GM23248 (cell line): ENCODE measurements around the gene ATP7B. TPM values are rescaled to one million over a fixed set of nuclear protein-coding genes. Genes with fewer than 3 reads are reported as not detected.

Experiments
- DNase-seq: peaks from one replicate; pipeline ENCODE4 v3.0.0-alpha.2; 2015
- H2AFZ ChIP-seq: fragments of 200-600 bp; sonication (generic); 2 replicates; pipeline ENCODE4 v1.6.1; 2016; ENCODE audit warnings: antibody characterized with exemption
- H3F3A ChIP-seq: fragments of 200-600 bp; sonication (generic); 2 replicates; pipeline ENCODE4 v1.6.1; 2016; ENCODE audit warnings: mild to moderate bottlenecking, antibody characterized with exemption, mixed run types; ENCODE audit not compliant: insufficient read depth
- H3K27ac ChIP-seq: fragments of 200-600 bp; sonication (generic); 2 replicates; pipeline ENCODE4 v1.5.1; 2016; ENCODE audit warnings: mild to moderate bottlenecking
- H3K27me3 ChIP-seq: fragments of 200-600 bp; sonication (generic); replicated peaks from 2 replicates; pipeline ENCODE4 v1.6.1; 2016; ENCODE audit warnings: mild to moderate bottlenecking; ENCODE audit not compliant: insufficient read depth
- H3K36me3 ChIP-seq: fragments of 200-600 bp; sonication (generic); 2 replicates; pipeline ENCODE4 v1.6.1; 2016; ENCODE audit warnings: low read depth, mild to moderate bottlenecking
- H3K4me1 ChIP-seq: fragments of 200-600 bp; sonication (generic); 2 replicates; pipeline ENCODE4 v1.6.1; 2016; ENCODE audit warnings: mild to moderate bottlenecking; ENCODE audit not compliant: insufficient read depth
- H3K4me2 ChIP-seq: fragments of 200-600 bp; sonication (generic); one replicate; pipeline ENCODE4 v1.6.1; 2016; ENCODE audit warnings: mild to moderate bottlenecking; ENCODE audit not compliant: unreplicated experiment
- H3K4me3 ChIP-seq: fragments of 200-600 bp; sonication (generic); 2 replicates; pipeline ENCODE4 v1.5.1; 2016; ENCODE audit warnings: mild to moderate bottlenecking
- H3K79me2 ChIP-seq: fragments of 200-600 bp; sonication (generic); 2 replicates; pipeline ENCODE4 v1.6.1; 2016; ENCODE audit warnings: mild to moderate bottlenecking; ENCODE audit not compliant: insufficient read depth
- H3K9ac ChIP-seq: fragments of 200-600 bp; sonication (generic); 2 replicates; pipeline ENCODE4 v1.6.1; 2016; ENCODE audit warnings: mild to moderate bottlenecking
- H3K9me2 ChIP-seq: fragments of 200-600 bp; sonication (generic); 2 replicates; pipeline ENCODE4 v1.6.1; 2016; ENCODE audit warnings: mixed run types, mild to moderate bottlenecking, moderate library complexity; ENCODE audit not compliant: insufficient read depth
- H3K9me3 ChIP-seq: fragments of 200-600 bp; sonication (generic); one replicate; pipeline ENCODE4 v1.6.1; 2017; ENCODE audit warnings: low read depth
- H4K20me1 ChIP-seq: fragments of 200-600 bp; sonication (generic); 2 replicates; pipeline ENCODE4 v1.6.0; 2016; ENCODE audit not compliant: insufficient read depth
- EZH2 ChIP-seq: fragments of 200-600 bp; sonication (generic); IDR thresholded peaks from 2 replicates; pipeline ENCODE4 v1.6.1; 2018; ENCODE audit warnings: antibody characterized with exemption, mild to moderate bottlenecking; ENCODE audit not compliant: insufficient read depth, poor library complexity, severe bottlenecking
- EZH2phosphoT487 ChIP-seq: fragments of 200-600 bp; sonication (generic); IDR thresholded peaks from 2 replicates; pipeline ENCODE4 v1.6.1; 2018; ENCODE audit warnings: antibody characterized with exemption, moderate library complexity, mild to moderate bottlenecking, low read depth; ENCODE audit not compliant: insufficient read depth
- WGBS, 2 experiments: methylation state at CpG; one replicate each; pipeline ENCODE4 v1.1.6; 2015 to 2017; ENCODE audit warnings: low lambda C conversion rate in 2 of 2, low coverage in 1 of 2; ENCODE audit errors: missing lambda C conversion rate in 2 of 2; 5-methylcytosine and 5-hydroxymethylcytosine counted together
- in situ Hi-C: fragments of 300-500 bp; cut with MboI; formaldehyde crosslinking; loops from 2 replicates; pipeline ENCODE4 v1.15.0; 2020
- polyA plus RNA-seq: library from polyadenylated mRNA; unstranded; fragments of >200 nt; fragmentation: Nextera tagmentation; extraction: Ambion mirVana; gene quantifications from 2 replicates; pipeline ENCODE4 v1.2.1, GENCODE V29; 2016
- total RNA-seq: library from RNA; depleted of rRNA; stranded (reverse); fragments of >200 nt; shearing (Covaris generic); gene quantifications from 2 replicates; pipeline ENCODE4 v1.2.3, GENCODE V29; 2014

Gene ATP7B
- total and polyA plus RNA-seq, 2 experiments from 2014 or later, result 0.10 to 0.32 TPM

DNA sequence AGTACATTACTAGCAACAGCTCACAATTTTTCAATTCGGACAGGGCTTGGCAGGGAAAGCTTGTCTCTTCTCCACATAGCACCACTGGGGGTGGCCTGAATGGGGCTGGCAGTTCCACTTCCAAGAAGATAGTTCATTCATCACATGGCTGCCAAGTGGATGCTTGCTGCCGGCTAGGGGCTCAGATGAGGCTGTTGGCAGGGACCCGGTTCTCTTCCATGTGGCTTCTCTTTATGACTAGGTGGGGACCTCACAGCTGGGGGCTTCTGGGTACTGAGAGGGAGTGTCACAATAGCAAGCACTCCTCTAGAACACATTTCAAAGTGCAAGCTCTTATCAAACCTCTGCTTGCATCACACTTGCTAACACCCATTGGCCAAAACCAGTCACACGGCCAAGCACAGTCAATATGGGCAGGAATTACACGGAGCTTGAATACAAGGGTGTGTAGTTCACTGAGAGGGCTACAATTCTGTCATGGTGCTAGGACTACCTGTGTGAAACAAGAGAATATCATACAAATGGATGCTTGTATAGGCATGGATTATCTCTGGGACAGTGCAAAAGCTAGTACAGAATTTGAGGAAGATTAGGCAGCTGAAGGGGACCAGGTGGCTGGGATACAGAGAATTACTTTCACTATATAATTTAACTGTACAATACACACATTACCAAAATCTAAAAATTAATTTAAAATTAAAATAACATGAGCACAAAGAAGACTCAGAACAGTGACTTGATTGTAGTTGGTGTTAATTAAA is 32.3 kb downstream of the ATP7B start:
- H3K27ac ChIP-seq, result no peak overlapping the region
- DNase-seq, result no peak
- no peaks in the 10 kb centered on the region for H3K36me3 ChIP-seq
- no peak overlapping the region for H3K4me3 ChIP-seq
- no peaks in the 10 kb centered on the region for H3K9me3 ChIP-seq
- no peaks in the 10 kb centered on the region for H3K4me1 ChIP-seq
- H2AFZ ChIP-seq, result no peak overlapping the region
- no peaks in the 10 kb centered on the region for H3F3A ChIP-seq
- H3K27me3 ChIP-seq, result no peaks in the 10 kb centered on the region
- H4K20me1 ChIP-seq, result no peaks in the 10 kb centered on the region
- no peak overlapping the region for H3K9ac ChIP-seq
- in situ Hi-C loops, result no loop called here
- no peak overlapping the region for H3K4me2 ChIP-seq
- no peaks in the 10 kb centered on the region for H3K9me2 ChIP-seq
- 11 to 12% methylated on average over 5 of the region's 5 CpGs for WGBS, 2 experiments
- TF ChIP-seq EZH2, result no peak
- no peak for TF ChIP-seq EZH2phosphoT487
- H3K79me2 ChIP-seq, result no peaks in the 10 kb centered on the region

DNA sequence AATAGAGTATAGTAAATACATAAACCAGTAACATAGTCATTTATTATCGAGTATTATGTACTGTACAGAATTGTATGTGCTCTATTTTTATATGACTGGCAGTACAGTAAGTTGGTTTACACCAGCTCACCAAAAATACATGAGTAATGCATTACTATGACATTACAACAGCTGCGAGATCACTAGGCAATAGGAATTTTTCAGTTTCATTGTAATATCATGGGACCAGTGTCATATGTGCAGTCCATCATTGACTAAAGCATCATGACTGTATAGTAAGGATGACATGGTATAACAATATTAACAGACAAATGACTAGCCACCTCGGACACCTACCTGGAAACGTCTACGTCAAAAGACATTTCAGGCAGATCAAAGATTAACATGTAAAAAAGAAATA is 33.6 kb downstream of the ATP7B start:
- Histone ChIP-seq H3K9ac (no peak overlapping the region), H3F3A (no peaks in the 10 kb centered on the region), H3K4me1 (no peaks in the 10 kb centered on the region), H4K20me1 (no peaks in the 10 kb centered on the region), H3K4me3 (no peak overlapping the region), H3K9me2 (no peaks in the 10 kb centered on the region), H3K27me3 (no peaks in the 10 kb centered on the region), H3K79me2 (no peaks in the 10 kb centered on the region), H2AFZ (no peak overlapping the region), H3K9me3 (no peaks in the 10 kb centered on the region), H3K36me3 (no peaks in the 10 kb centered on the region), H3K4me2 (no peak overlapping the region), H3K27ac (no peak overlapping the region)
- TF ChIP-seq EZH2, result no peak
- TF ChIP-seq EZH2phosphoT487, result no peak
- in situ Hi-C loops, result no loop called here
- DNase-seq, result no peak
- 60 to 64% methylated on average over 5 of the region's 5 CpGs for WGBS, 2 experiments

DNA sequence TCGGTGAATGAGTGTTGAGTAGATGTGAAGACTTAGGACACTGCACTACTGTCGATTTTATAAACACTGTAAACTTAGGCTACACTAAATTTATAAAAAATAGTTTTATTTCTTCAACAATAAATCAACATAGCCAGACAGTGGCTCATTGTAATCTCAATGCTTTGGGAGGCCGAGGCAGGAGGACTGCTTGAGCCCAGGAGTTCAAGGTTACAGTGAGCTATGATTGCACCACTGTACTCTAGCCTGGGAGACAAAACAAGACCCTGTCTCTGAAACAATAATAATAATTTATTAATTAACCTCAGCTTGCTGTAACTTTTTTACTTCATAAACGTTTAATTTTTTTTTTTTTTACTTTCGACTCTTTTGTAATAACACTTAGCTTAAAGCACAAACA is 34.4 kb downstream of the ATP7B start:
- 66 to 69% methylated on average over 5 of the region's 5 CpGs for WGBS, 2 experiments
- H3K4me2 ChIP-seq, result no peak overlapping the region
- H3F3A ChIP-seq, result no peaks in the 10 kb centered on the region
- no peak overlapping the region for H3K4me3 ChIP-seq
- no peaks in the 10 kb centered on the region for H3K9me3 ChIP-seq
- DNase-seq, result no peak
- no peaks in the 10 kb centered on the region for H3K9me2 ChIP-seq
- no peaks in the 10 kb centered on the region for H3K4me1 ChIP-seq
- no peak for TF ChIP-seq EZH2
- TF ChIP-seq EZH2phosphoT487, result no peak
- H3K36me3 ChIP-seq, result no peaks in the 10 kb centered on the region
- H3K79me2 ChIP-seq, result no peaks in the 10 kb centered on the region
- H4K20me1 ChIP-seq, result no peaks in the 10 kb centered on the region
- in situ Hi-C loops, result no loop called here
- no peak overlapping the region for H3K27ac ChIP-seq
- H2AFZ ChIP-seq, result no peak overlapping the region
- H3K9ac ChIP-seq, result no peak overlapping the region
- H3K27me3 ChIP-seq, result no peaks in the 10 kb centered on the region

DNA sequence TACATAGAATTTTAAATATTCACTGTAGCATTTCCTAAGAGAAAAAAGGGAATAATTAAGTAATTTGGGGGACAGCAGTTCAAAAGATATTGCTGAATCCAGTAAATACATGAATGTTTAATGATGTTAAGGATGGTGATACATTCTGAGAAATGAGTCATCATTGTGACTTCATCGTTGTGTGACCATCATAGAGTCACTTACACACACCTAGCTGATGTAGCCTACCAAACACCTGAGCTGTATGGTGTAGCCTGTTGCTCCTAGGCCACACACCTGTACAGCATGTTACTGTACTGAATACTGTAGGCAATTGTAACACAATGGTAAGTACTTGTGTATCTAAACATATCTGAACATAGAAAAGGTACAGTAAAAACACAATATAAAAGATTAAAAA is 34.8 kb downstream of the ATP7B start:
- Histone ChIP-seq H3K9me3 (no peaks in the 10 kb centered on the region), H3K79me2 (no peaks in the 10 kb centered on the region), H3K4me2 (no peak overlapping the region), H3K27ac (no peak overlapping the region), H3K4me3 (no peak overlapping the region), H3K27me3 (no peaks in the 10 kb centered on the region), H3K36me3 (no peaks in the 10 kb centered on the region), H3K4me1 (no peaks in the 10 kb centered on the region), H4K20me1 (no peaks in the 10 kb centered on the region), H3K9me2 (no peaks in the 10 kb centered on the region), H2AFZ (no peak overlapping the region), H3K9ac (no peak overlapping the region), H3F3A (no peaks in the 10 kb centered on the region)
- WGBS, 2 experiments, result 7 to 9% methylated on average over 1 of the region's 1 CpG
- DNase-seq, result no peak
- TF ChIP-seq EZH2, result no peak
- in situ Hi-C loops, result no loop called here
